Skeletal muscle satellite cell (primary cell): ENCODE results near the gene TMEM245.

ENCODE experiments used
- H3K27me3 ChIP-seq: 2 replicates; pipeline ENCODE4 v1.7.0; 2013; ENCODE audit warnings: low read length; ENCODE audit not compliant: control insufficient read depth, insufficient read depth
- H3K36me3 ChIP-seq: 2 replicates; pipeline ENCODE4 v1.7.0; 2013; ENCODE audit warnings: mild to moderate bottlenecking, control low read depth, low read length; ENCODE audit not compliant: insufficient read depth
- H3K4me1 ChIP-seq: 2 replicates; pipeline ENCODE4 v1.7.0; 2013; ENCODE audit warnings: low read length; ENCODE audit not compliant: control insufficient read depth, insufficient read depth
- H3K4me2 ChIP-seq: 2 replicates; pipeline ENCODE4 v1.7.0; 2013; ENCODE audit warnings: mild to moderate bottlenecking, low read length
- H3K4me3 ChIP-seq: 2 replicates; pipeline ENCODE4 v1.7.0; 2013; ENCODE audit warnings: low read length
- H3K9ac ChIP-seq: 2 replicates; pipeline ENCODE4 v1.7.0; 2013; ENCODE audit warnings: mild to moderate bottlenecking, low read depth, low read length, moderate library complexity
- H3K9me3 ChIP-seq: replicated peaks from 2 replicates; pipeline ENCODE4 v1.7.0; 2013; ENCODE audit warnings: mild to moderate bottlenecking, control low read depth, low read length

The TMEM245 gene

GRCh38 chr9:109052416-109052815 is 67.3 kb downstream of the TMEM245 start:
- H3K9me3 ChIP-seq, result no peaks in the 10 kb centered on the region
- H3K9ac ChIP-seq, result no peak overlapping the region
- H3K27me3 ChIP-seq, result no peaks in the 10 kb centered on the region
- no peak overlapping the region for H3K4me3 ChIP-seq
- H3K4me2 ChIP-seq, result no peak overlapping the region
- peaks cover 75% of the 10 kb centered on the region for H3K36me3 ChIP-seq
- H3K4me1 ChIP-seq, result no peaks in the 10 kb centered on the region

DNA sequence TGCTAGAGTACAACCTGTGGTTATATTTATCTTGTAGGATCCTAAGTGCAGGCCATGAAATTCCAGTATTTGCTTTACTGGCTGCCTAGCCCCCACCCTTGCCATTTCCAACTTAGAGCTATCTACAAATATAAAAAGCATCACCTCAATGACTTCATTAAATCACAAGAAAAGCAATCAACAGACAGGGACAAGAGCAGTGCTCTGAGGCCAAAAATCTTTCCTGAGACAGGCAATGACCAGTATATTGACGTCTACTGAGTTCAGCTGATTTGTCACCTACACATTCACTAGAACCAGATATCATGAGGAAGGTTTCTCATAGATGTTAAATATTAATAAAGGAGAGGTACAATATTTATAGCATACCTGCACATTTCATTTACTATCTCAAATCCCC is 68.0 kb downstream of the TMEM245 start:
- H3K36me3 ChIP-seq, result peaks cover 72% of the 10 kb centered on the region
- H3K9me3 ChIP-seq, result no peaks in the 10 kb centered on the region
- no peak overlapping the region for H3K9ac ChIP-seq
- no peaks in the 10 kb centered on the region for H3K27me3 ChIP-seq
- no peak overlapping the region for H3K4me3 ChIP-seq
- H3K4me1 ChIP-seq, result no peaks in the 10 kb centered on the region
- H3K4me2 ChIP-seq, result no peak overlapping the region

DNA sequence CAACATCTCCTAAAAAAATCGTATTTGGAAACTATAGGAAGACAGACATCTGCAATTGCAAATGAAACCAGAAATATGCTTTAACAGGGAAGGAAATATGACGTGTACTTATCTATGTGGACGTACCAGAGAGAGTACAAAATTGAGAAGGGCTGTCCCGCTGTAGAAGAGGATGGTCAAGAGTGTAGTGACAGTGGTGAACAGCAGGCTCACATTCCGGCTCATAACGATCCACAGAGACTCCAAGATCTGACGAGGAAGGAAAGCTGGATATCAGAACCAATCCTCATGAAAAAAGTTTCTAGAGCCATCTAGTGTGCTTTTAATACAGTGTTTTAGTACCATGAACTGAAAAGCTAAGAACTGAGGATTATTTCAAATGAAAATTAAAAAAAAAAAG is 69.3 kb downstream of the TMEM245 start:
- Histone ChIP-seq H3K4me2 (no peak overlapping the region), H3K9me3 (no peaks in the 10 kb centered on the region), H3K36me3 (peaks cover 73% of the 10 kb centered on the region), H3K4me1 (no peaks in the 10 kb centered on the region), H3K9ac (no peak overlapping the region), H3K4me3 (no peak overlapping the region), H3K27me3 (no peaks in the 10 kb centered on the region)

GRCh38 chr9:109048822-109049221 is 70.9 kb downstream of the TMEM245 start:
- no peaks in the 10 kb centered on the region for H3K9me3 ChIP-seq
- no peak overlapping the region for H3K9ac ChIP-seq
- no peak overlapping the region for H3K4me2 ChIP-seq
- H3K36me3 ChIP-seq, result peaks cover 65% of the 10 kb centered on the region
- no peaks in the 10 kb centered on the region for H3K27me3 ChIP-seq
- no peaks in the 10 kb centered on the region for H3K4me1 ChIP-seq
- no peak overlapping the region for H3K4me3 ChIP-seq

GRCh38 chr9:109047259-109047658 is 72.5 kb downstream of the TMEM245 start:
- H3K4me2 ChIP-seq, result no peak overlapping the region
- H3K4me3 ChIP-seq, result no peak overlapping the region
- no peaks in the 10 kb centered on the region for H3K9me3 ChIP-seq
- no peaks in the 10 kb centered on the region for H3K4me1 ChIP-seq
- no peak overlapping the region for H3K9ac ChIP-seq
- peaks cover 59% of the 10 kb centered on the region for H3K36me3 ChIP-seq
- no peaks in the 10 kb centered on the region for H3K27me3 ChIP-seq

- Histone ChIP-seq H3K9ac (no peak overlapping the region), H3K9me3 (no peaks in the 10 kb centered on the region), H3K27me3 (no peaks in the 10 kb centered on the region), H3K4me3 (no peak overlapping the region), H3K36me3 (peaks cover 54% of the 10 kb centered on the region), H3K4me2 (no peak overlapping the region), H3K4me1 (no peaks in the 10 kb centered on the region)
These were observed 73.4 kb downstream of the TMEM245 start for GRCh38 chr9:109046346-109046745.

DNA sequence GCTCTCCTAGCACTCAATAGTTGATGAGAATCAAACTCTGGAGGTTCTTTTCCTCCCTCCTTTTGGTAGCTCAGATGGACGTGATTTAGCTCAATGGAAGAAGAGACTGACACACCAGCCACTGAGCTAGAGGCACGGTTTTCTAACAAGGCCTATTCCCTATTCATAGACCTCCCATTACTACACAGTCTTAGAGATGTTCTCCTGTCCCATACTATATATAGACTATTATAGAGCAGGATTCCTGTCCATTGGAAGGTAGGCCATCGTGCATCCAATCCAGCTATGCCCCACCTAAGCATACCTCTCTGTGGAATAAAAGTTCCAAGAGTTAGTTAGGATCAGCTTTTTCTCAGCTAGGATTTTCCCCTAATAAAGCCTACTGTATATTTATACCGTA is 76.2 kb downstream of the TMEM245 start:
- Histone ChIP-seq H3K4me1 (no peaks in the 10 kb centered on the region), H3K9me3 (no peaks in the 10 kb centered on the region), H3K27me3 (no peaks in the 10 kb centered on the region), H3K36me3 (peaks cover 32% of the 10 kb centered on the region), H3K4me3 (no peak overlapping the region), H3K9ac (no peak overlapping the region), H3K4me2 (no peak overlapping the region)

- H3K4me3 ChIP-seq, result no peak overlapping the region
- H3K27me3 ChIP-seq, result no peaks in the 10 kb centered on the region
- H3K9me3 ChIP-seq, result no peaks in the 10 kb centered on the region
- H3K4me2 ChIP-seq, result no peak overlapping the region
- H3K4me1 ChIP-seq, result peaks cover 16% of the 10 kb centered on the region
- H3K9ac ChIP-seq, result no peak overlapping the region
- peaks cover 23% of the 10 kb centered on the region for H3K36me3 ChIP-seq
These were observed 79.2 kb downstream of the TMEM245 start for GRCh38 chr9:109040571-109040970.

GRCh38 chr9:109039539-109039938 is 80.2 kb downstream of the TMEM245 start:
- Histone ChIP-seq H3K4me2 (no peak overlapping the region), H3K27me3 (no peaks in the 10 kb centered on the region), H3K9me3 (no peaks in the 10 kb centered on the region), H3K4me1 (peaks cover 25% of the 10 kb centered on the region), H3K4me3 (no peak overlapping the region), H3K36me3 (peaks cover 17% of the 10 kb centered on the region), H3K9ac (no peak overlapping the region)

DNA sequence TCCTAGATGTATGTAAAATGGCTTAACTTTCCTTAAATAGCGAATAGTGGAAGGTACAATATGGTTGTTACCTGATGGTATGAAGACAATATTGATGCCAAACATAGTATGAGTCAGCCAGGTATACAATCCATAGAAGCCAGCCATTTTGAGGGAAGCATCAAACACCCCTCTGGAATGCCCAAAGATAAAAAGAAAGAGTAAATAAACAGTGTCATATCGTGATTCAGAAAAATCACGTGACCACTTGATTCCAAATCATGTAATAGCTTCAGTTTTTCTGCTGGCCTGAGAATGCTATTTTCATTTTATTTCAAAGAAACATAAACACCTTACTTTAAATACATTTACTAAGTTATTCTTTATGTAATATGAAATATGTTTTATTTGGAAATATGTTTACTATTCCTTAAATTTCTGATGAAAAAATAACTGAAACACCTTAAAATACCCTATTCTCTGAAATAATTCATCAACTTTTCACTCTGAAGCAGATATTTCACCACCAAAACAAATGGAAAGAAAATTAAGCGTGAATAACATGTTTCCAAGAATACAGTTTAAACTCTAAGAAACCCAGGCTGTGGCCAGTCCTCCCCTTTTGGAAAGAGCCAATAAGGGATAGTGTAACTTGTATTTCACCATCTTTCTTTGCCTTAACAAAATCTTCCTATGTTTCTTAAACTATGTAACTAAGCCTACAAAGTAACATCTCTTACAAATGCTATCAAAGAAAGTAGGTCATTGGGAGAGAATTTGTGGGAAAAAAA is 81.6 kb downstream of the TMEM245 start:
- Histone ChIP-seq H3K9me3 (no peaks in the 10 kb centered on the region), H3K4me1 (peaks cover 31% of the 10 kb centered on the region), H3K9ac (no peak overlapping the region), H3K4me3 (no peak overlapping the region), H3K4me2 (no peak overlapping the region), H3K36me3 (peaks cover 16% of the 10 kb centered on the region), H3K27me3 (no peaks in the 10 kb centered on the region)

- no peaks in the 10 kb centered on the region for H3K9me3 ChIP-seq
- H3K36me3 ChIP-seq, result peaks cover 16% of the 10 kb centered on the region
- no peak overlapping the region for H3K9ac ChIP-seq
- no peak overlapping the region for H3K4me2 ChIP-seq
- H3K4me3 ChIP-seq, result no peak overlapping the region
- peaks cover 31% of the 10 kb centered on the region for H3K4me1 ChIP-seq
- H3K27me3 ChIP-seq, result no peaks in the 10 kb centered on the region
These were observed 82.7 kb downstream of the TMEM245 start for GRCh38 chr9:109036744-109037680.
